Cardiac muscle cell (in vitro differentiated cells and primary cell): ENCODE data around the gene SSR2. TPM values are rescaled to one million over a fixed set of nuclear protein-coding genes. Genes with fewer than 3 reads are reported as not detected.
"Not testable (repeated sequence)": the region's sequence is repeated elsewhere in the genome, so short reads cannot be mapped to it uniquely, and the experiment has no call there.

Experiments
- DNase-seq, 2 donors: peaks; one replicate each; pipeline versions ENCODE4 v3.0.0 to v3.0.0-alpha.2; 2010 to 2017; ENCODE audit warnings: low read depth in 1 of 2, low spot score in 1 of 2
- H3K27ac ChIP-seq: fragments of 200-600 bp; sonication (generic); 2 replicates; pipeline ENCODE4 v1.5.1; 2016
- H3K27me3 ChIP-seq: fragments of 200-600 bp; sonication (generic); 2 replicates; pipeline ENCODE4 v1.6.0; 2016; ENCODE audit warnings: control low read depth
- H3K36me3 ChIP-seq: fragments of 200-600 bp; sonication (generic); 2 replicates; pipeline ENCODE4 v1.5.1; 2016; ENCODE audit warnings: control low read depth
- H3K4me1 ChIP-seq: fragments of 200-600 bp; sonication (generic); 2 replicates; pipeline ENCODE4 v1.8.1; 2017; ENCODE audit warnings: low read depth, mild to moderate bottlenecking, mixed run types
- H3K4me3 ChIP-seq: fragments of 200-600 bp; sonication (generic); 2 replicates; pipeline ENCODE4 v1.5.1; 2016; ENCODE audit warnings: mild to moderate bottlenecking
- H3K9me3 ChIP-seq: fragments of 200-600 bp; sonication (generic); 2 replicates; pipeline ENCODE4 v1.5.1; 2017; ENCODE audit warnings: low read depth, mild to moderate bottlenecking, control low read depth
- polyA plus RNA-seq: library from polyadenylated mRNA; unstranded; fragments of >200 nt; fragmentation: Nextera tagmentation; extraction: Ambion mirVana; gene quantifications from 2 replicates; pipeline ENCODE4 v1.2.1, GENCODE V29; 2016
- total RNA-seq: library from RNA; depleted of rRNA; stranded (reverse); fragments of >200 nt; gene quantifications from 2 replicates; pipeline ENCODE4 v1.2.3, GENCODE V29; 2016
- TF ChIP-seq, protein P1 (sequence below): IDR thresholded peaks from 2 replicates; pipeline ENCODE4 v1.5.1; 2012; ENCODE audit warnings: low read depth, mild to moderate bottlenecking, low read length

Gene SSR2
- total and polyA plus RNA-seq, 2 experiments from 2014 or later: 119 to 188 TPM

DNA sequence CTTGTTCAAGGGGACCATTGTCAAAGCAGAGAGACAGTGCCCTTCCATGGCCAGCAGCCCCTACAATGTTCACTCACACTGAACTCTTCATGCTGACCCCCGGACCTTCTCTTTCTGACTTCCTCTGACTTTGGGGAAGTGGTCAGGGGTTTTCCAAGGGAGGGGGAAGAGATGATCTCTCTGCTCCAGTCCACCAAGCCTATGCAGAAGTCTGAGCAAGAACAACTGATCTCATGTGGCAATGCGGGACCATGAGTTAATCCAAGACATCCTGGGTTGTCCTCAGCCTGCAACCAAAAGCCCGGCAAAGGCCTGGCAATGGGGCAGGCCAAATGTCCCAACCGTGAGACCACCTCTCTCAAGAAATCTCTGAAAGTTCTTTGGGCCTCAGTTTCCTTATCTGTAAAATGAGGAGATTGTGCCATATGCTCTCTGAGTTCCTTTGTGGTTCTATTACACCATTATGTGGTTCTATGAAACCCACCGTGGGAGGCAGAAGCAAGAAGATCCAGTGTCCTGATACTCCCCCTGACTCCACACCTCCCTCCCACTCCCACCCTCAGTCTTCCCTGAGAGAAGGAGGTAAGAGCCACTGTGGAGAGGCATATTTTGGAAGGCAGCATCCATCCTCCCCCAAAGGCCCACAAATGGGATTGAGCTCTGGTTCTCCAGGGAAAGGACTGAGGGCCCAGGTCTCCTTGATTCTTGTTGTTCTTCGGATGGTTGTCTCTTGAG lies 30.6 kb downstream of the SSR2 start:
- Histone ChIP-seq H3K4me3 (no peak overlapping the region), H3K9me3 (no peaks in the 10 kb centered on the region), H3K27me3 (no peaks in the 10 kb centered on the region), H3K27ac (no peak overlapping the region), H3K4me1 (no peaks in the 10 kb centered on the region), H3K36me3 (no peaks in the 10 kb centered on the region)
- TF ChIP-seq, protein P1, sequence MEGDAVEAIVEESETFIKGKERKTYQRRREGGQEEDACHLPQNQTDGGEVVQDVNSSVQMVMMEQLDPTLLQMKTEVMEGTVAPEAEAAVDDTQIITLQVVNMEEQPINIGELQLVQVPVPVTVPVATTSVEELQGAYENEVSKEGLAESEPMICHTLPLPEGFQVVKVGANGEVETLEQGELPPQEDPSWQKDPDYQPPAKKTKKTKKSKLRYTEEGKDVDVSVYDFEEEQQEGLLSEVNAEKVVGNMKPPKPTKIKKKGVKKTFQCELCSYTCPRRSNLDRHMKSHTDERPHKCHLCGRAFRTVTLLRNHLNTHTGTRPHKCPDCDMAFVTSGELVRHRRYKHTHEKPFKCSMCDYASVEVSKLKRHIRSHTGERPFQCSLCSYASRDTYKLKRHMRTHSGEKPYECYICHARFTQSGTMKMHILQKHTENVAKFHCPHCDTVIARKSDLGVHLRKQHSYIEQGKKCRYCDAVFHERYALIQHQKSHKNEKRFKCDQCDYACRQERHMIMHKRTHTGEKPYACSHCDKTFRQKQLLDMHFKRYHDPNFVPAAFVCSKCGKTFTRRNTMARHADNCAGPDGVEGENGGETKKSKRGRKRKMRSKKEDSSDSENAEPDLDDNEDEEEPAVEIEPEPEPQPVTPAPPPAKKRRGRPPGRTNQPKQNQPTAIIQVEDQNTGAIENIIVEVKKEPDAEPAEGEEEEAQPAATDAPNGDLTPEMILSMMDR: no peak
- no peak for DNase-seq

DNA sequence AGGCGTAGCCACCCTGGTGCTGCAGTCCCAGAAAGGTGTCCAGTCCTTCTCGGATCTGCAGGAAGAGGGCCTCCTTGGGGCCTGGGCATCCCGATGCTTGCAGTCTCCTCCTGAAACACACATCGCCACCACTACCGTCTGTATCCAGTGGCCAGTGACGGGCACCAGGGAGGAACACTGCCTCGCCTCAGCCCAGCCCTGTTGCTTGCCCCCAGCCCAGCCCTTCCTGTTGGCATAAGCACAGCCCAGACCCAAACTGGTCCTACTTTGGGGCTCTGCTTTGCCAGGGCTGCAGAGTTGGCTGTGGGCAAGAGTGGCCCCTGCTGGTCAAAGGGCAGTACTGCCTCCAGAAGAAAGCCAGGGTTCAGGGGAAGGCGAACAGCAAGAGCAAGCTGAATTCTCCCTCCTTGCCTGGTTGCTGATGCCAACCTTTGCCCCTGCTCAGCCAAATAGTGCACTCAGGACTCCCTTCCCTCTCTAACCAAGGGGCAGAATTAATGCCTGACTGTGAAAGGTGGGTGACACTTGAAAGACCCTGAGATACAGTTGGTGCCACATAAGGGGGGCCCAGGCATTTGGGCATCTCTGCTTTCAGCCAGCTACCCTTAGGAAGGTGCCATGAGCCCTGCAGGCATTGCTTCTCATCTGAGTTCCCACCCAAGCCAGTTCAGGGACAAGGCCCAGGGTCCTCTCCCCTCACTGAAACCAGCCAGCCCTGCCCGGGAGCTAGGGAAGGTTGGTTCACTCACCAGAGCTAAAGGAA lies 31.3 kb downstream of the SSR2 start:
- Histone ChIP-seq H3K4me1 (no peaks in the 10 kb centered on the region), H3K27me3 (no peaks in the 10 kb centered on the region), H3K27ac (no peak overlapping the region), H3K4me3 (no peak overlapping the region), H3K9me3 (no peaks in the 10 kb centered on the region), H3K36me3 (no peaks in the 10 kb centered on the region)
- TF ChIP-seq, protein P1: peak; percentile 99
- peak; percentile 76 to 82 for DNase-seq

- not testable (repeated sequence) for H3K36me3 ChIP-seq, H3K4me3 ChIP-seq, H3K27ac ChIP-seq, H3K9me3 ChIP-seq, DNase-seq, H3K27me3 ChIP-seq
- H3K4me1 ChIP-seq: peaks cover 15% of the 10 kb centered on the region
Measured at GRCh38 chr1:155984903-155985645, 35.7 kb downstream of the SSR2 start.

DNA sequence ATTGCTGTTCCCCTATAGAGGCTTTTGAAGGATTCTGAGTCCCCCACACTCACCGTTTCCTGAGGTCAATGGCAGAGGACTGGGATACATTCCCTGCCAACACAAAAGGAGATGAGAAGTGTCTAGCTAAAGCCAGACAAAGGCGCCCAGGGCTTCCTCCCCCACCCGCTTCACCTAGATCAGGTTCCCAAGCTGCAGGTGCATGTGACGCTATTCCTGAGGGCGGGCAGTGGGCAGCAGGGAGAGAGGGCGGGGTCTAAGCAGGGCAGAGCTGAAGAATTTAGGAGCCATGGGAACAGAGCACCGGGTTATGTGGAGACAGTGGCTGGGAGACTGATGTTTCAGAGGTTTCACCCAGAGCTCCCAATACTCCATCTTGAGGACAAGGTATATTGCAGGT lies 36.4 kb downstream of the SSR2 start:
- no peak for DNase-seq
- no peak overlapping the region for H3K4me3 ChIP-seq
- H3K36me3 ChIP-seq: no peaks in the 10 kb centered on the region
- no peaks in the 10 kb centered on the region for H3K9me3 ChIP-seq
- H3K4me1 ChIP-seq: peaks cover 21% of the 10 kb centered on the region
- TF ChIP-seq, protein P1: no peak
- H3K27ac ChIP-seq: no peak overlapping the region
- H3K27me3 ChIP-seq: no peaks in the 10 kb centered on the region

DNA sequence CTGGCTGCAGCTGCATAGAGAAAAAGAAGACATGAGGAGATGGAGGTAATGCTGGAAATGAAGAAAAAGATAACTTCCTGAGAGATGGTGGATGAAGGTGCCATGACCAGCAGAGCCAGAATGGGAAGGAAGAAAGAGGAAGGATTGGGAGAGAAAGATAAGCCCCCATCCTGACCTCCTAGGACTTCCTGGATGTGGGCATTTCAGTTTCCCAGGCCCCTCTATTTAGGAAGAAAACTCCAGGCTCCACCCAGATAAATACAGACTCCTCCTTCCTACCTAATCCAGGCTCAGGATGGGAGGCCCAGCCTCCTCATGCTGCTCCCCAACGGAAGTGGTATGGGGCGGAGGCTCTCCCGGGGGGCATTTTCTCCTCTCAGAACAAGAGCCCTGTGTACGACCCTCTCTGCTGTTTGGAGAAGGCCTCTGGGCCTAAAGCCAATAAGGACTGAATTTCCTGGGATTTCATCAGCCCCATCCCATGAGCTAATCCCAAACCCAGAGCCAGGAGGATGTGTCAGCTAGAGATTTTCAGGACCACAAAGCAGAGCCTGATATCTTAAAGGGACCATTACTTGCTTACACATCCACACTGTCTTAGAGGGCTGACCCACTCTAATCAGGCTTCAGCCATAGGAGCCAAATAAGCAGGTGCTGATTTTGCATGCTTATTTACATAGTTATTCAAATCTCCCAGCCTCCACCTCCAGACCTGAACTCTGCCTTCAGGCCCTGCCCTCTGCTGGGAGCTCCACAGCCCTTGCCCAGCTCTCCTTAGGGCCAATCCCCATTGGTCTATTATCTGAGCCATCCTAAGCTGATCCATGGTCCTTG lies 37.3 kb downstream of the SSR2 start:
- Histone ChIP-seq H3K9me3 (no peaks in the 10 kb centered on the region), H3K36me3 (no peaks in the 10 kb centered on the region), H3K4me3 (no peak overlapping the region), H3K27ac (no peak overlapping the region), H3K27me3 (no peaks in the 10 kb centered on the region), H3K4me1 (peaks cover 21% of the 10 kb centered on the region)
- DNase-seq: peak in 1 of 2 donors; percentile 99
- TF ChIP-seq, protein P1: peak; percentile 15
